ENCODE results near the gene SPTLC1. TPM values are rescaled to one million over a fixed set of nuclear protein-coding genes. Genes with fewer than 3 reads are reported as not detected.
A peak's percentile ranks its signal among the peaks of the same experiment; 100 is the strongest.

The SPTLC1 gene
- total and polyA plus RNA-seq, 2 of the 8 experiments (the other 6 are each of a cell fraction or from before 2014, with no cell fraction given) = 34.2 to 62.1 TPM

DNA sequence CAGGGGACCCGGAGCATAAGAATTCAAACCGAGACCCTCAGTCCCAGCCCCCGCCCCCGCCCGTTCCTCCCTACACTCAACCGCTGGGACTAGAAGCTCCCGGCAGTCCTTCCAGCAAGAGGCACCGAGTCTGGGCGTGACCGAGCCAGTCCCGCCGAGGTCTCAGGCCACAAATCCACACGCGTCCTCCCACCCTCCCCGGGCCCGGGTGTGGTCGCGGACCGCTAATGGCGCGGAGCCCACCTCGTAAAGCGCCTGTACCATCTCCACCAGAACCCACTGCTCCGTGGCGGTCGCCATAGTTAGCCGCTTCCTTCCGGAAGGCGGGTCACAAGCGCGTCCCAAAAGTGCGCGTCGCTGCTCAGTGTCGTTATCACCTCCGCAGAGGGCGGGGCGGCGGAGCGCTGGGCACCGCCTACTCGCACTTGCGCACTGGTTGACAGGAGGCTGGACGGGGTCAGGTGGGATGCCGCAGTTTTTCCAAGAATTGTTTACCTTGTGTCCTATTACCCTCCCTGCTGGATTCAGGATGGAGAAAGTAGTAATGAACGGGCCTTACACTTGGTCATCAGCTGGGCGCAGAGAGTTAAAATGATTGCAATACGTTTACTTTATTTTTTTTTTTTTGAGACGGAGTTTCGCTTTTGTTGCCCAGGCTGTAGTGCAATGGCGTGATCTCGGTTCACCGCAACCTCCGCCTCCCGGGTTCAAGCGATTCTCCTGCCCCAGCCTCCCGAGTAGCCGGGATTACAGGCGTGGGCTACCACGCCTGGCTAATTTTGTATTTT lies at the start of gene SPTLC1 (continued):
- TF ChIP-seq RNF2 (IDR thresholded peaks at IDR 0.05; ENCODE audit: borderline replicate concordance, low read depth, low read length, missing control alignments, poor library complexity, severe bottlenecking) = no peak
- TF ChIP-seq GTF2F1 (IDR thresholded peaks at IDR 0.05; ENCODE audit: borderline replicate concordance, low read depth, low read length) = no peak; the same call in 1 of the 2 replicates
- TF ChIP-seq, protein P1, sequence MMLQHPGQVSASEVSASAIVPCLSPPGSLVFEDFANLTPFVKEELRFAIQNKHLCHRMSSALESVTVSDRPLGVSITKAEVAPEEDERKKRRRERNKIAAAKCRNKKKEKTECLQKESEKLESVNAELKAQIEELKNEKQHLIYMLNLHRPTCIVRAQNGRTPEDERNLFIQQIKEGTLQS (IDR thresholded peaks at IDR 0.05; ENCODE audit: insufficient read depth, low read depth, low read length) = peak; percentile 96
- TF ChIP-seq RBBP5 (IDR thresholded peaks at IDR 0.05; ENCODE audit: borderline replicate concordance, low read depth, low read length) = peak; percentile 100
- TF ChIP-seq SIRT6 (IDR thresholded peaks at IDR 0.05; ENCODE audit: low read length) = no peak
- no peak for TF ChIP-seq CBX8 (IDR thresholded peaks at IDR 0.05; ENCODE audit: borderline replicate concordance, low read depth, low read length)
- peak; percentile 94 for TF ChIP-seq TAF1 (IDR thresholded peaks at IDR 0.05; ENCODE audit: low read depth, low read length)
- TF ChIP-seq SRF (IDR thresholded peaks at IDR 0.05; ENCODE audit: low read depth, low read length) = peak; percentile 85
- TF ChIP-seq POLR2A (IDR thresholded peaks at IDR 0.05; ENCODE audit: control extremely low read depth in 1 of 2, low read depth in 2 of 2, low read length in 2 of 2) = peak; percentile 73 to 96
- no peak for TF ChIP-seq SP2 (IDR thresholded peaks at IDR 0.05; ENCODE audit: low read length)
- no peak for TF ChIP-seq SAP30 (IDR thresholded peaks at IDR 0.05; ENCODE audit: insufficient read depth, insufficient replicate concordance, low read length)
- TF ChIP-seq SIN3A (conservative IDR thresholded peaks at IDR 0.05 in 1 of 2, IDR thresholded peaks at IDR 0.05 in 1 of 2; ENCODE audit: low read depth in 1 of 2, low read length in 2 of 2) = peak in 1 of 2 experiments; percentile 72; a peak in 2 of 4 replicates
- peak; percentile 84 for TF ChIP-seq TBP (IDR thresholded peaks at IDR 0.05; ENCODE audit: low read depth, low read length)
- TF ChIP-seq JUN (IDR thresholded peaks at IDR 0.05; ENCODE audit: low read depth, low read length) = no peak
- TF ChIP-seq CTBP2 (IDR thresholded peaks at IDR 0.05; ENCODE audit: borderline replicate concordance, insufficient read depth, insufficient read length, low read length) = no peak
- TF ChIP-seq RFX5 (IDR thresholded peaks at IDR 0.05; ENCODE audit: borderline replicate concordance, low read depth, low read length) = no peak; the same call in 1 of the 2 replicates
- no peak for TF ChIP-seq HDAC6 (IDR thresholded peaks at IDR 0.05; ENCODE audit: low read depth, low read length)
- TF ChIP-seq SIX5 (IDR thresholded peaks at IDR 0.05; ENCODE audit: low read depth, low read length) = no peak
- no peak for TF ChIP-seq CHD2 (IDR thresholded peaks at IDR 0.05; ENCODE audit: low read length)
- TF ChIP-seq, protein P2, sequence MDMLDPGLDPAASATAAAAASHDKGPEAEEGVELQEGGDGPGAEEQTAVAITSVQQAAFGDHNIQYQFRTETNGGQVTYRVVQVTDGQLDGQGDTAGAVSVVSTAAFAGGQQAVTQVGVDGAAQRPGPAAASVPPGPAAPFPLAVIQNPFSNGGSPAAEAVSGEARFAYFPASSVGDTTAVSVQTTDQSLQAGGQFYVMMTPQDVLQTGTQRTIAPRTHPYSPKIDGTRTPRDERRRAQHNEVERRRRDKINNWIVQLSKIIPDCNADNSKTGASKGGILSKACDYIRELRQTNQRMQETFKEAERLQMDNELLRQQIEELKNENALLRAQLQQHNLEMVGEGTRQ (IDR thresholded peaks at IDR 0.05; ENCODE audit: low read length) = peak; percentile 41; the same call in 1 of the 2 replicates
- TF ChIP-seq HDAC2 (IDR thresholded peaks at IDR 0.05; ENCODE audit: borderline replicate concordance in 1 of 2, low read depth in 2 of 2, low read length in 2 of 2) = peak in 1 of 2 experiments; percentile 54; a peak in 1 of 4 replicates
- TF ChIP-seq SP4 (IDR thresholded peaks at IDR 0.05; ENCODE audit: low read length) = 0 out of 2 replicates have a peak, but pooled peaks have one; percentile 26
